GM18867 (cell line): Measurements from ENCODE around the gene LPA.
A peak's percentile ranks its signal among the peaks of the same experiment; 100 is the strongest.
"Not testable (repeated sequence)": the region's sequence is repeated elsewhere in the genome, so short reads cannot be mapped to it uniquely, and the experiment has no call there.

ENCODE experiments used
- ATAC-seq: cut with Tn5 transposase; IDR thresholded peaks from one replicate; pipeline ENCODE4 v1.9.1; 2021; ENCODE audit warnings: mild to moderate bottlenecking, moderate library complexity; ENCODE audit not compliant: unreplicated experiment

The LPA gene

DNA sequence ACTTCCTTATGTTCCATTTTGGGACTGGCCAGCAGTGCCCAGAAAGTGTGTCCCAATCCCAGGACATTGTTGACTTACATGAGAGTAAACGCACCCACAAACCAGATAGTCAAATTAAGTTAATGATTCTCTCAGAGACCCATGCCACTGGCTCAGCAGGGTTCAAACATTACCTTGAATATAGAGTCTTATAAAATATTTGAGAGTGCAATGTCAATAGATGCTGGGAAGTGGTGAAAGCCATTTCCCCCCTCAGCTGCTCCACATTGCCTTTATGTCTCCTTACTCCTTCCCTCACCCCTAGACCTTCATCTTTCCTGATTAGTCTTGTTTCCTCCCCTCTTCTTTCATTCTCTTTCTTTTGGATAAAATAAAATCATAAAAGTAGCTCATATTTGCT lies at the start of gene LPA:
LPA (minus strand) TSS at position 78 of the 400 bp plus-strand sequence; CDS start at position 17, 61 bp downstream.
- ATAC-seq: not testable (repeated sequence)

- ATAC-seq: not testable (repeated sequence)
Measured at GRCh38 chr6:160708993-160709392, 44.9 kb upstream of the LPA start.

- ATAC-seq: not testable (repeated sequence)
Measured at GRCh38 chr6:160704688-160705087, 40.6 kb upstream of the LPA start.

GRCh38 chr6:160701918-160702680 lies 38.0 kb upstream of the LPA start, which contains the start of gene PLG:
Gene PLG, plus strand, starts transcription at chr6:160702244. Its CDS starts 61 bp downstream, at chr6:160702305.
- ATAC-seq: not testable (repeated sequence)

DNA sequence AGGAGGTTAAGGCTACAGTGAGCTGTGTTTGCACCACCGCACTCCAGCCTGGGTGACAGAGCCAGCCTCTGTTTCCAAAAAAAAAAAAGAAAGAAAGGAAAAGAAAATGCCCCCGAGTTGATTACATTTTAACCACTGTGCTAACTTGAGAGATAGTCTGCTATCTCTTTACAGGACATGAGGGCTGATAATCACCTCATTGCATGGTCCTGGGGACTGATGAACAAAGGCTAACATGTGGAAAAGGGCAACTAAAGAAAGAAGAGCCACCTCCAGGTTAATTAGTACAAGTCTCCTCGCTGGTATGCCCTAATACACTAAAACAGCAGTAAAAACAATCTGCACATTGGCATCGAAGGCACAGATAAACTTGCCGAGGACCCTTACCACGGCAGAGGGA lies 33.8 kb upstream of the LPA start:
- ATAC-seq: no peak

DNA sequence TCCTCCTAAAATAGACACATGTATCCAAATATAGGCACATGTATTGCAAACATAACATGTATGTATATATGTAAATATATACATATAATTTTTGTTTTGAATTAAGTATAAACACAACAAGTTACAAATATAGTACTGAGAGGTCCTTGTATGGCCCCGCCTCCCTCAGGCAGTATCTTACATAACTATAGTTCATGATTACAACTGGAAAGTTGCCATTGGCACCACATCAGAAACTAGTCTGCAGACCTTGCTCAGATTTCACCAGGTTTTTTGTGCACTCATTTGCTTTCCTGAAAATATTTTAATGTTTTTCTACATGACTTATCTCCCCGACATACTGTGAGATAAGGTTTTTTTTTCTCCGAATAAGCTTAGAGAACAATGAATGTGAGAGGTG lies 32.8 kb upstream of the LPA start:
- ATAC-seq: not testable (repeated sequence)

- not testable (repeated sequence) for ATAC-seq
Measured at GRCh38 chr6:160695622-160696021, 31.5 kb upstream of the LPA start.

DNA sequence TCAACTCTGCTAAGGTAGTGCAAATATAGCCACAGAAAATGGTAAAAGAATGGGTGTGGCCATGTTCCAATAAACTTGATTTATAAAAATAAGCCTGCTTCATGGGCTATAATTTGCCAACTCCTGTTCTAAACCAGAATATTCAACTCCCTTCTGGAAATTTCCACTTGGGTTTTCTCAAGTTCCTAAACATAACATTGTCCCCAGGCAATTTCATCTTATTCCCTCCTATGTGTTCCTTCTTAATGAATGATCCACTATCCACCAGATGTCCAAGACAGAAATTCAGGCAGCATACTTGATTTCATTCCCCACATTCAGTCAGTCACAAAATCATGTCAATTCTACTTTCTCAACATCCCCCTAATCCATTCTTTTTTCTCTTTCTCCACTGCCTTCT lies 30.9 kb upstream of the LPA start:
- ATAC-seq: not testable (repeated sequence)

DNA sequence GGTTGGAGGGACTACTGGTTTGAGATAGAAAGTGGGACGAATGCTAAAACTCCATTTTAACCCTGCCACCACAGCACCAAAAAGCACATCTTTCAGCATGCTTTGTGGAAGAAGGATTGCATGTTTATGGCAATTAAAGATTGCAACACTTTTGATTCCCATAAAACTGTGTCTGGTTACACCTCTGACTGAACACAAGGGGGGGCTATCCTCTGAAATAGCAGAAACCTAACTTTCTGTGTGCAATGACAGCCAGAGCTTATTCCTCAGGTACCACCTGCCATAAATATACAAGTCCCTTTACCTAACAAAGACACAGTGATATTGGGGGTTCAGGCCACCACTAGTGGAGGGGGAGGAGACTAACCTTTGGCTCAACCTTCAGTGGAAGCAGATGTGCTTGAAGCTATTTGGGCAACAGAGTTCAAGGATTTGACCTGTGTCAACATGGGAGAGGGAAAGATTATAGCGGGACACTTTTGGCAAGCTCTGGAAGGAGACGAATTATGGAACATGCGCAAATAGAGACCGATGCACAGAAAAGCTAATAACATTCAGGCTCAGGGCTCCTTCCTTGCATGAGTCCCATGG lies 28.4 kb upstream of the LPA start:
- ATAC-seq: no peak

- ATAC-seq: no peak
Measured at GRCh38 chr6:160691617-160692016, 27.5 kb upstream of the LPA start.

DNA sequence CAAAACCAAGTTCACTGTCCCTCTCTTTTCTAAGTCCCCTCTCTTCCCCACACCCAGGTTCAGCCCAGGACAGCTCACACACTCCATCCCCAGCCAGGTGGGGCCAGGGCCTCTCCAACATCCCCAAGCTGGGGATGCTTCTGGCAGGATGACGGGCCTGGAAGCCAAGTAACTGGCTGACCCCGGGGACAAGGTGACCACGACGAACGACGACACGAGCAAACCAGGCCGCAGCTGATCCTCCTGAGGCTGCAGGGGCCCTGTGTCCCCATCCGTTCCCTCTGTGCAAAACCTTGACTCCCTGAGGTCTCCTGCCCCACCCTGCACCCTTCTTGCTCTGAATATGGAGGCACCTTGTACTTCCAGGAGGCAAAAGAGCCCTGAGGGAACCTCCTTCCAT lies 26.4 kb upstream of the LPA start:
- ATAC-seq: no peak

- ATAC-seq: no peak
Measured at GRCh38 chr6:160685762-160686450, 21.8 kb upstream of the LPA start.

DNA sequence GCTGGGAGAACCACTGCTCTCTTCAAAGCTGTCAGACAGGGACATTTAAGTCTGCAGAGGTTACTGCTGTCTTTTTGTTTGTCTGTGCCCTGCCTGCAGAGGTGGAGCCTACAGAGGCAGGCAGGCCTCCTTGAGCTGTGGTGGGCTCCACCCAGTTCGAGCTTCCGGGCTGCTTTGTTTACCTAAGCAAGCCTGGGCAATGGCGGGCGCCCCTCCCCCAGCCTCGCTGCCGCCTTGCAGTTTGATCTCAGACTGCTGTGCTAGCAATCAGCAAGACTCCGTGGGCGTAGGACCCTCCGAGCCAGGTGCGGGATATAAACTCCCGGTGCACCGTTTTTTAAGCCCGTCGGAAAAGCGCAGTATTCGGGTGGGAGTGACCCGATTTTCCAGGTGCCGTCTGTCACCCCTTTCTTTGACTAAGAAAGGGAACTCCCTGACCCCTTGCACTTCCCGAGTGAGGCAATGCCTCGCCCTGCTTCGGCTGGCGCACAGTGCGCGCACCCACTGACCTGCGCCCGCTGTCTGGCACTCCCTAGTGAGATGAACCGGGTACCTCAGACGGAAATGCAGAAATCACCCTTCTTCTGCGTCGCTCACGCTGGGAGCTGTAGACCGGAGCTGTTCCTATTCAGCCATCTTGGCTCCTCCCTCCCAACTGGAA lies 21.2 kb upstream of the LPA start:
- ATAC-seq: not testable (repeated sequence)

DNA sequence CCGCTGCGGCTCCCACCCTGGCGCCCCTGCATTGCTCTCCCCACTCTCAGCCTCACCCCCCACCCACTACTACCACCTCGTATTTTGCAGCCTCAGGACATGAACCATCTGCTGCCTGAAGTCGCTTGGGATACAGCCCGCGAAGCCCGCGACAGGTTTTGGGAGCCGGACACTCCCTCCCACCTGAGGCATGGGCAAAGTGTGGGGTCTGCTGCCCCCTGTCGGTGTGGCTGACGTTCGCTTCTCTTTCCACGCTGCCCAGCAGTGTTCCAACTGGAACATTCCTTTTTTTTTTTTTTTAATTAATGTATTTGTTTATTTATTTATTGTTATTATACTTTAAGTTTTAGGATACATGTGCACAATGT lies 15.3 kb upstream of the LPA start:
- ATAC-seq: no peak

- no peak for ATAC-seq
Measured at GRCh38 chr6:160678744-160679401, 14.8 kb upstream of the LPA start.

- ATAC-seq: no peak
Measured at GRCh38 chr6:160678230-160678629, 14.2 kb upstream of the LPA start.

DNA sequence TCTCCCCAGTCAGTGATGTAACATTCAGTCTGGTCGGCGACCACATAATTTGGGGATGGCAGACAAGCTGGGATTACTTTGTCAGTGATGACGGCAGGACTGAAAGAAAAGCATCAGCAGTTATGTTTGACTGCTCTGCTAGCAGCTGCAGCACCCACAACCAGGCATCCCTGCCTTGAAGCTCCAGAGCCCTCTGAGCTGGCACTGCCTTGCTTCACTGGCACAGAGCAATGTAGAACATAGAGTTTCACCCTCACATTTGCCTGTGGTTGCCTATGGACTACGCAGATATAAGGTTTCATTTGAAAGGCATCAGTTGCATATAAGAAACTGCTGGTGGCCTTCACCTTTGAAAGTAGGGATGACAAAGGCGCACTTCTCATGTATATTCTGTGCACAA lies 12.3 kb upstream of the LPA start:
- ATAC-seq: not testable (repeated sequence)

GRCh38 chr6:160668589-160668988 lies 4.5 kb upstream of the LPA start:
- no peak for ATAC-seq

GRCh38 chr6:160667639-160668481 lies 3.8 kb upstream of the LPA start:
- ATAC-seq: peak; percentile 93

DNA sequence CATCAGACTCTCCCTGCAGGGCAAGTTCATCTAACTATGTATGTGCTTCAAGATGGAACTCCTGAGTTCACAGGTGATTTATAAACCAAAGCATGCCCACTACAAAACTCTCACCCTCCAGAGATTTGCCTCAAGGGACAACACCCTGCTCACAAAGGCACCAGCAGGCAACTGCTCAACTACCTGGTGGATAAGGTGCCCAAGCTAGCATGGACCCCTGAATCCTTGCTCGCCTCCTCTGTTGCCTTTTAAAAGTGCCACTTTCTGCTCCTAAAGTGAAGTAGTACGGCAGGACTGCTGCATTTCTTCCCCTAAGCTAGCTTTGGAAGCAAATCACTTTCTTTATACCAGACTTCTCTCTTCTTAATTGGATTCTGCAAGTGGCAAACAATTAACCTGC lies 1.2 kb downstream of the LPA start:
- no peak for ATAC-seq
